ENCODE data around the gene LRRC63.
"Not testable (repeated sequence)": the region's sequence is repeated elsewhere in the genome, so short reads cannot be mapped to it uniquely, and the experiment has no call there.

The LRRC63 gene, protein sequence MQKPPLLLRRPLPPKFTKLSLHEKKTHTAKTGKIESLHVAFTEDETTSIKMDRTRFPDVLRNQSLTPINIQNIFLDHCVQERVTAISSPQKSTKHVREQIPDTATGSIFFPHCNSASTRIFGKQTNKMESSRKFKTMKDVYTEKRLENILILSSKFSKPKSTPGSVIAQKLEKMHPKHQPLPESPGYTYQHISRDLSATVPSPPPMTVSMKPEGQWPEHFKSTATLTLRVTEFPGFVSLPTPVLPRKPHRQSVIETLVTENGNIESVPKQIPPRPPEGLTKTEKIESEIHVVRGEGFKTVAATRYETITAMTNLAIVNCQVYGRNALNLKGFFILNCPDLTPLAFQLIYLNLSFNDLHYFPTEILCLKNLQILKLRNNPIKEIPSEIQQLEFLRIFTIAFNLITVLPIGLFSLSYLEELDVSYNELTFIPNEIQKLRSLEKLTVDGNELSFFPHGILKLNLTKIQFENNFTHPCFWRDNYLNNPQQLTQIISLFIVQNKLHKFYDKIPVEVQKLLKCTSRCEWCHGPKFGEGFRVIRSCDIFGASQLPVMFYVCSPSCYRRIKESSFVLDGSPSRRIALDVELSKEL

DNA sequence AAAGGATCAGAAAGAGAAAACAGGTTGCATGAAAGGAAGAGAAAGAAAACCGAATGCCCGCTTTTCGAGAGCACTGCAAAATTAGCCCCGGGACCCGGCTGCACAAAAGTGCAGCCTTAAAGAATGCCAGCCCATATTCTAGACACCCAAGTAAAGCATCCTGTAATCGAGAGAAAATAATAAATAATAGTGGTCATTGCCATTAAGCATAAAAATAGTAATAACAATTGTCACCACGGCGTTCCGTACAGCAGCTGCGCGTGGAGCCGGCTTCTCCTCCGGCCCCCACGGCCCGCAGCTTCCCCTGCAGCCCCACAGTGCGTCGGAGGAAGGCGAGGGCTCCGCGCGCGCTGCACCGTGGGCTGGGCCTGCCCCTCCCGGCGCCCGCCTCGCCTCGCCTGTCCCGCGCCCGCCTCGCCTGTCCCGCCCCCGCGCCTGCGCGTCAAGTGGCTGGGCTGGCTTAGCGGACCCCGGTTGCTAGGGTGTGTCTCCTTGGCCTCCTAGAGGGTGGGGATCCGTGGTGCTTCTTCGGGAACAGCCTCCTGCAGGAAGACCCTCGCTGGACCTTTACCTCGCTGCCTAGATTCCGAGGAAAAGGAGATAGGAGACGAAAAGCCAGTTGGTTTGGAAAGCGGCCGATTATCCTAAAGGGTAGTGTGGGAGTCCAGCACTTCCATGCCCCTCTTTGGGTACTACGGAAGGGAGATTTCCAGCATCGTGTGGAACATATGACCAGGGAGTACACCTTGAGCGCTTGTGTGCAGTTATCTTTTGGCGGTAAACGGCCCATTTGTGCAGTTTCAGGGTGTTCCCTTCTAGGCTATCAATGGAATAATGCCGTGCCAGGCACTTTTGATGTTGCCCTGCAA lies at the start of gene LRRC63:
TSS of gene LRRC63 (plus strand) at position 446 of the 869 bp plus-strand sequence. CDS start 1,107 bp downstream, outside the sequence.
- no peak for DNase-seq (ENCODE audit: low read depth)
- peak within 1 kb of the TSS; percentile 60 for H3K4me3 ChIP-seq (ENCODE audit: low read depth, low read length)
- TF ChIP-seq, protein P1, sequence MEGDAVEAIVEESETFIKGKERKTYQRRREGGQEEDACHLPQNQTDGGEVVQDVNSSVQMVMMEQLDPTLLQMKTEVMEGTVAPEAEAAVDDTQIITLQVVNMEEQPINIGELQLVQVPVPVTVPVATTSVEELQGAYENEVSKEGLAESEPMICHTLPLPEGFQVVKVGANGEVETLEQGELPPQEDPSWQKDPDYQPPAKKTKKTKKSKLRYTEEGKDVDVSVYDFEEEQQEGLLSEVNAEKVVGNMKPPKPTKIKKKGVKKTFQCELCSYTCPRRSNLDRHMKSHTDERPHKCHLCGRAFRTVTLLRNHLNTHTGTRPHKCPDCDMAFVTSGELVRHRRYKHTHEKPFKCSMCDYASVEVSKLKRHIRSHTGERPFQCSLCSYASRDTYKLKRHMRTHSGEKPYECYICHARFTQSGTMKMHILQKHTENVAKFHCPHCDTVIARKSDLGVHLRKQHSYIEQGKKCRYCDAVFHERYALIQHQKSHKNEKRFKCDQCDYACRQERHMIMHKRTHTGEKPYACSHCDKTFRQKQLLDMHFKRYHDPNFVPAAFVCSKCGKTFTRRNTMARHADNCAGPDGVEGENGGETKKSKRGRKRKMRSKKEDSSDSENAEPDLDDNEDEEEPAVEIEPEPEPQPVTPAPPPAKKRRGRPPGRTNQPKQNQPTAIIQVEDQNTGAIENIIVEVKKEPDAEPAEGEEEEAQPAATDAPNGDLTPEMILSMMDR (IDR thresholded peaks at IDR 0.05; ENCODE audit: control insufficient read depth, extremely low read depth, insufficient read depth) = no peak

DNA sequence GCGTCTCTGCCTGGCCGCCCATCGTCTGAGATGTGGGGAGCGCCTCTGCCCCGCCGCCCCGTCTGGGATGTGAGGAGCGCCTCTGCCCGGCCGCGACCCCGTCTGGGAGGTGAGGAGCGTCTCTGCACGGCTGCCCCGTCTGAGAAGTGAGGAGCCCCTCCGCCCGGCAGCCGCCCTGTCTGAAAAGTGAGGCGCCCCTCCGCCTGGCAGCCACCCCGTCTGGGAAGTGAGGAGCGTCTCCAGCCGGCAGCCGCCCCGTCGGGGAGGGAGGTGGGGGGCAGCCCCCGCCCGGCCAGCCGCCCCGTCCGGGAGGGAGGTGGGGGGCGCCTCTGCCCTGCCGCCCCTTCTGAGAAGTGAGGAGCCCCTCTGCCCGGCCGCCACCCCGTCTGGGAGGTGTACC lies 49.0 kb upstream of the LRRC63 start:
- DNase-seq (ENCODE audit: low read depth); H3K4me3 ChIP-seq (ENCODE audit: low read depth, low read length): not testable (repeated sequence)

DNA sequence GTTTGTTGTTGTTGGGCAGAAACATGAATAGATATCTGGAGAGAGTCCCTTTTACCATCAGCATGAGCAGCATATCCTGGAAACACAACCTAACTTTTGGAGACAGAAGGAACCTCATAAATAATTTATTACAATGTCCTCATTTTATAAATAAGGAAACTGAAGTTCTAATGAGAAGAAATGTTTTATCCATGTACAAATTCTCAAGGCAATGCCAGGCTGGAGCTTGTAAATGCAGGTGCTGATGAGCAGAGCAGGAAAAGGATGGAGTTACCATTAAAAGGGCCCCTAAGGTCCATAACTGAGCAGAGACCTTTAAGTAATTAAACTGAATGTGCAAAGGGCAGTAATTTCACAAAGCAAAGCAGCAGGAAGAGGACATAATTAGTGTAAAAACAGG lies 47.1 kb upstream of the LRRC63 start:
- TF ChIP-seq, protein P1 (IDR thresholded peaks at IDR 0.05; ENCODE audit: control insufficient read depth, extremely low read depth, insufficient read depth) = no peak

DNA sequence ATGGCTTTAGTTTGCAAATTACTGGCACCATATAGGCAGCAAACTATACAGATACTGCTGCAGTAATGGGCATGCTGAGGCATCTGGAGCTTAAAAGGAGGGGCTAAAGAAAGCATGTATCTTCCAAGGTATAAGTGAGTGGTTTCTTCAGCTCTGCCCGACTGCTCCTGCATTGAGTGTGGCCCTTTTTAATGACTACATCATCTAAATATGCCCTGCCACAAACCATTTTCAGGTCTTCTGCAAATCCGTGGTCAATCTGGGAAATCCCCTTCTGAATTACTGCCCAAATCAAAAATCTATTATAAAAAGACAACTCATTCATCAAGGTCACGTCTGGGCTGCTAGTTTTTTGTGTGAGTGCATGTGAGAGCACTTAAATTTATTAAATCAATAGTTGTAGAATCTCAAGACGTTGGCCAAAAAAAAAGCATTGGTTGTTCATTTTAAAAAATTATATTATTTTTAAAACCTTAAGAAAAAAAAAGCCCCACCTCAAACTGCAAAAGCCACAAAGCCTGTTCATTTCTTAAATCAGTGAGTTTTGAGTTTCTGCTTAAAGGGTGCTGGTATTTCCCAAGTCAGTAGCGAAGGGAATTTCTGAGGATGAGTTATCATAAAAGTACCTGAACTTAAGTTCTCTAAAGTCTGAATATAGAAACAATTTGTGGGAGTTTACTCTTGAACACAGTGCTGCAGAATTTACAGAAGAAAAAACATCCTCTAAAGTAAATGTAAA lies 46.1 kb upstream of the LRRC63 start:
- no peak for DNase-seq (ENCODE audit: low read depth)
- H3K4me3 ChIP-seq (ENCODE audit: low read depth, low read length) = peak overlapping the region; percentile 30
- TF ChIP-seq, protein P1 (IDR thresholded peaks at IDR 0.05; ENCODE audit: control insufficient read depth, extremely low read depth, insufficient read depth) = no peak

More for the DNA sequence above, 47.1 kb upstream of the LRRC63 start:
- H3K4me3 ChIP-seq (ENCODE audit: low read depth, low read length) = no peak overlapping the region
- peak; percentile 93 for DNase-seq (ENCODE audit: low read depth)

DNA sequence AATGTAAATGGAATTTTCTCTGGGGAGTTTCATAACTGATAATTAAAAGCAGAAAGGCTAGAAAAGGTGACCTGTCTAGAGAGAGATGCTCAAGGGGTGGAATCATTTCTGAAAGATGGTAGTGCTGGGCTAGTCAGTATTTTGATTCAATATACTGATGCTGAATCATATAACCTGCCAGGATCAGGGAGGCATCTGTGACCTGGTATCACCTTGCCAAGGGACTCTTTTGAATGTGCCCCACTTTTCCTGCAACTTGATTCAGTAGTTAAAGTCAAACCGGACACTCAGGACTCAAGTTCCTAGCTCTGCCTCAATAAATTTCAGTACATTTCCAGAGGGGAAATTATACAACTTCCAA lies 45.5 kb upstream of the LRRC63 start:
- TF ChIP-seq, protein P1 (IDR thresholded peaks at IDR 0.05; ENCODE audit: control insufficient read depth, extremely low read depth, insufficient read depth) = no peak
- H3K4me3 ChIP-seq (ENCODE audit: low read depth, low read length) = peak overlapping the region; percentile 30
- no peak for DNase-seq (ENCODE audit: low read depth)

DNA sequence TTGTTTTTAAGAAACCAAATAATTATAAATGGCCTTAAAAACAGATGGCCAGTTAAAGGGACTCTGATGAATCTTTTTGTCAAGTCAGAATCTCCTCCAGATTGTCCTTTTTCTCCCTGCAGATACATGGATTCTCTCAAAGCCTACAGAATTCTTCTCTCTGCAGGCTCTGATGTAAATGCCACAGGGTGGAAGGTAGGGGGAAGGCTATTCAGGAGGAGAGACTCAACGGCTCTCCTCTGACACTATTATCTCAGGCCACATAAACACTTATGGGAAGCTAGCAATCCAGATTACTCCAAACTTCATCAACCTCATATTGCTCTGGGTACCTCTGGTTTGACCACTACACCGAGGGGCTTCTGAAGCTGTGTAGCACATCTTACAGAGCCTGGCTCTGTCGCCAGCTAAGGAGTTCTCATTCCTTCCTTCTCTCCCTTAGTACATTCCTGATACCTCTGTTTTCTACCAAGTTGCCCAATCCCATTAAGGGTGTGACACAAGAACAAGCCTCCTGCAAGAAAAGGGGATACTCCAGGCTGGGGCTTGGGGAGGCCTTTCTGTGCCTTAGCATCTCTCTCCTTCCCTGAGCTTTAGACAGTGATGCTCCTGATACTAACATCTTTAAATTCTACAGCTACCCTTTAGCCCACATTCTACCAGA lies 44.6 kb upstream of the LRRC63 start:
- H3K4me3 ChIP-seq (ENCODE audit: low read depth, low read length) = peak overlapping the region; percentile 63
- DNase-seq (ENCODE audit: low read depth) = no peak
- TF ChIP-seq, protein P1 (IDR thresholded peaks at IDR 0.05; ENCODE audit: control insufficient read depth, extremely low read depth, insufficient read depth) = no peak
